Skeletal muscle satellite cell (primary cell): Measurements from ENCODE around the gene MGAT5B. TPM values are rescaled to one million over a fixed set of nuclear protein-coding genes. Genes with fewer than 3 reads are reported as not detected.

Experiments
- H3K27me3 ChIP-seq: 2 replicates; pipeline ENCODE4 v1.7.0; 2013; ENCODE audit warnings: low read length; ENCODE audit not compliant: control insufficient read depth, insufficient read depth
- H3K36me3 ChIP-seq: 2 replicates; pipeline ENCODE4 v1.7.0; 2013; ENCODE audit warnings: mild to moderate bottlenecking, control low read depth, low read length; ENCODE audit not compliant: insufficient read depth
- H3K4me1 ChIP-seq: 2 replicates; pipeline ENCODE4 v1.7.0; 2013; ENCODE audit warnings: low read length; ENCODE audit not compliant: control insufficient read depth, insufficient read depth
- H3K4me2 ChIP-seq: 2 replicates; pipeline ENCODE4 v1.7.0; 2013; ENCODE audit warnings: mild to moderate bottlenecking, low read length
- H3K4me3 ChIP-seq: 2 replicates; pipeline ENCODE4 v1.7.0; 2013; ENCODE audit warnings: low read length
- H3K9ac ChIP-seq: 2 replicates; pipeline ENCODE4 v1.7.0; 2013; ENCODE audit warnings: mild to moderate bottlenecking, low read depth, low read length, moderate library complexity
- H3K9me3 ChIP-seq: replicated peaks from 2 replicates; pipeline ENCODE4 v1.7.0; 2013; ENCODE audit warnings: mild to moderate bottlenecking, control low read depth, low read length
- total RNA-seq: library from RNA; depleted of rRNA; stranded (reverse); fragments of >200 nt; gene quantifications from 2 replicates; pipeline ENCODE4 v1.2.3, GENCODE V29; 2012; rRNA removed

Gene MGAT5B, protein sequence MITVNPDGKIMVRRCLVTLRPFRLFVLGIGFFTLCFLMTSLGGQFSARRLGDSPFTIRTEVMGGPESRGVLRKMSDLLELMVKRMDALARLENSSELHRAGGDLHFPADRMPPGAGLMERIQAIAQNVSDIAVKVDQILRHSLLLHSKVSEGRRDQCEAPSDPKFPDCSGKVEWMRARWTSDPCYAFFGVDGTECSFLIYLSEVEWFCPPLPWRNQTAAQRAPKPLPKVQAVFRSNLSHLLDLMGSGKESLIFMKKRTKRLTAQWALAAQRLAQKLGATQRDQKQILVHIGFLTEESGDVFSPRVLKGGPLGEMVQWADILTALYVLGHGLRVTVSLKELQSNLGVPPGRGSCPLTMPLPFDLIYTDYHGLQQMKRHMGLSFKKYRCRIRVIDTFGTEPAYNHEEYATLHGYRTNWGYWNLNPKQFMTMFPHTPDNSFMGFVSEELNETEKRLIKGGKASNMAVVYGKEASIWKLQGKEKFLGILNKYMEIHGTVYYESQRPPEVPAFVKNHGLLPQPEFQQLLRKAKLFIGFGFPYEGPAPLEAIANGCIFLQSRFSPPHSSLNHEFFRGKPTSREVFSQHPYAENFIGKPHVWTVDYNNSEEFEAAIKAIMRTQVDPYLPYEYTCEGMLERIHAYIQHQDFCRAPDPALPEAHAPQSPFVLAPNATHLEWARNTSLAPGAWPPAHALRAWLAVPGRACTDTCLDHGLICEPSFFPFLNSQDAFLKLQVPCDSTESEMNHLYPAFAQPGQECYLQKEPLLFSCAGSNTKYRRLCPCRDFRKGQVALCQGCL
- 0.22 and 0.51 TPM in 2 replicates for total RNA-seq

DNA sequence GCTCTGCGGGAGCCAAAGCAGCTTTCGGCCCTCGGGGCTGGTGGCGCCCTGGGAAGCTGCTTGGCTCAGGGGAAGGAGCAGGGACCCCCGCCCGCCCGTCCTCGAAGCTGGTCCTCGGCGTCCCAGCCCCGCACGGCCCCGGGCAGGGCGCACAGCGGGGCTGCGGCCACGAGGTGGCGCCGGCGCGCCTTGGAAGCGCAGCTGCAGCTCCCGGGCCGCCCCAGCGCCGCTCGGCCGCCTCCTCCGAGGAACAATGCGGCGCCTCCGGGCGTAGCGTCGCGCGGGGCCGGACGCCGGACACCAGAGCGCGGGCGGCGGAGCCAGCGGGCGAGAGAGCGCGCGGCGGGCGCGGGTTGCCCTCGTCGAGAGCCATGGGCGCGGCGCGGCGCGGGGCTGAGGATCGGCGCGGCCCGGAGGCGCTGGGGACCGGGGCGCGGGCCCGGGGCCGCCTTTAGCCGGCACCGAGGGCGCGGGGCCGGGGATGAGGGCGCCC is at the start of gene MGAT5B:
TSS of gene MGAT5B (plus strand) at position 229 of the 493 bp plus-strand sequence. CDS start 626 bp downstream, outside the sequence.
- no peaks in the 10 kb centered on the region for H3K36me3 ChIP-seq
- H3K4me2 ChIP-seq: peak within 1 kb of the TSS; percentile 74
- H3K27me3 ChIP-seq: peaks cover 42% of the 10 kb centered on the region
- no peaks in the 10 kb centered on the region for H3K9me3 ChIP-seq
- H3K4me1 ChIP-seq: peaks cover 26% of the 10 kb centered on the region
- H3K9ac ChIP-seq: no peak within 1 kb of the TSS
- H3K4me3 ChIP-seq: peak within 1 kb of the TSS; percentile 49

DNA sequence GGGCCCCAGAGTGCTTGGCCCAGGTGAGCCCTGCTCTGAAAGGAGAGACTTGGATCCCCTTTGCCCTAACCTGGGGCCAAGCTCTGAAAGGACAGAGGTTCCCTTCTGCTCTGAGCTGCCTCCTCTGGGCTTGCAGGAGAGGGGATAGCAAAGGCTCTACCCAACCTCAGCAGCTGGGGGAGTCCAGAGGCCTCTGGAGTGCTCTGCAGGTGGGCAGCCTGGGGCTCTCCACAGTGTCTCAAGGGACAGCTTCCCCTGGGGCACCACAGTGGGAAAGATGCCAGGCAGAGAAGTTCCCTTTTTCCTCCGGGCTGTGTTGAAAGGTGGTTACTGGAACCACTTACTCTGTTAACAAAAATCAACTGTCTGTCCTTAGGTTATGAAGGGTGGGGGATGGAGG is 48.2 kb upstream of the MGAT5B start:
- Histone ChIP-seq H3K4me3 (no peak overlapping the region), H3K27me3 (peaks cover 27% of the 10 kb centered on the region), H3K4me2 (no peak overlapping the region), H3K9me3 (no peaks in the 10 kb centered on the region), H3K36me3 (no peaks in the 10 kb centered on the region), H3K9ac (no peak overlapping the region), H3K4me1 (no peaks in the 10 kb centered on the region)

DNA sequence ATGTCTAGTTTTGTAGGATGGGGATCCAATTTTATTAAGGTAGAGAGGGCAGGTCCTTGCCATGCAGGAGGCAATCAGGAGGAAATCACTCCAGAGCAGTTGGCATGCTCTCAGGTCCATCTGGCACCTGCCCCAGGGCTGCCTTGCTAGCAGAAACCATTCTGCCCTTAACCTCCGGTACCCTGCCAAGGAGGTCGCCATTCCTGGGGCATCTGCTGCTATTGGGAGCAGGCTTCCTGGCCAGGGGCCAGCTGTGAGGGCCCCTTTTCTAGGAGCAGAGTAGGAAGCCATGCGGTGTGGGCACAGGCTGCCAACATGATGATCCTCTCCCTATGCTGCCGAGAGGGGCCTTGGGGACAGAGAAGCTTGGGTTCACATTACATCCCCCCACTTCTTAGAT is 47.6 kb upstream of the MGAT5B start:
- H3K27me3 ChIP-seq: peaks cover 24% of the 10 kb centered on the region
- H3K9ac ChIP-seq: no peak overlapping the region
- no peaks in the 10 kb centered on the region for H3K9me3 ChIP-seq
- no peak overlapping the region for H3K4me2 ChIP-seq
- no peaks in the 10 kb centered on the region for H3K36me3 ChIP-seq
- no peaks in the 10 kb centered on the region for H3K4me1 ChIP-seq
- no peak overlapping the region for H3K4me3 ChIP-seq

DNA sequence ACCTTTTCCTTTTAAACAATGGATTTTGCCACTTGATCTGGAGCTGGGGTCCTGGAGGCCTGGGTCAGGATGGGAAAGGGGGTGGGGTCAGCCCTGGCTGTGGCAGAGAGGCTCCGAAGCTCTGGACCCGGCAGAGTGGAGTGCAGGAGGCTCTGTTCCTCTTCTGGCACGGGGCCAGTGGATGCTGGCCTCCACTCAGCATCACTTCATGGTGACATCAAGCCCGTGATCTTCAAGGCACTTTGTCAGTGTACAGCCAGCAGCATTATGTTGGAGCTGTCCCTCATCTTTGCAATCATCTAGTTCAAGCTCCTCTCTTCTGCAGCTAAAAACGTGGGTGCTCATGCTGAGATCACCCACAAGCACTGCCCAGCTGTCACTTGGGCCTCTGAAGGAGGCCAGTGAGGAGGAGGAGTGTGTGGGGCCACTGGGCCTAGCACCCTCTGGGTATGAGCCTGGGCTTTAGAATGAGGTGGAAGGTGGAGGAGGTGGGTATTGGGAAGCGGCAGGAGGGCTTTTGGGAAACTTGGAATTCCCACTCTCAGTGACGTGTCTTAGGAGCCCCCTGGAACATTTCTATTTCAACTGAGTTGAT is 45.9 kb upstream of the MGAT5B start:
- Histone ChIP-seq H3K4me3 (no peak overlapping the region), H3K27me3 (peaks cover 27% of the 10 kb centered on the region), H3K4me2 (no peak overlapping the region), H3K36me3 (no peaks in the 10 kb centered on the region), H3K4me1 (no peaks in the 10 kb centered on the region), H3K9ac (no peak overlapping the region), H3K9me3 (no peaks in the 10 kb centered on the region)

DNA sequence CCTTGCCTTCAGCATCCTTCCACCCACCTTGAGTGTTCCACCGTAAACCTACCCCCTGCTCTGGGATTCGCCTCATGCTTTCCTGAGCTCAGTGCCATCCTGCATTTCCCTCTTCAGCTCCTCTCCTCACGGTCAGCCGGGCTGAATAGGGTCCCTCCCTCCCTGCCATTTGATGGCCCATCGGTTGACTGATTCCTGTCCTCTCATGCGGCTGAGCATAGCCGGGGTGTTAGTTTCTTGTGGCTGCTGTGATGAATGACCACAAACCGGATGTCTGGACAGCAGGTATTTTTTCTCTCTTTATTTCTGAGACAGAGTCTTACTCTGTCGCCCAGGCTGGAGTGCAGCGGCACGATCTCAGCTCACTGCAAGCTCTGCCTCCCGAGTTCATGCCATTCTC is 44.1 kb upstream of the MGAT5B start:
- no peak overlapping the region for H3K9ac ChIP-seq
- no peak overlapping the region for H3K4me2 ChIP-seq
- no peak overlapping the region for H3K4me3 ChIP-seq
- peaks cover 15% of the 10 kb centered on the region for H3K27me3 ChIP-seq
- H3K4me1 ChIP-seq: no peaks in the 10 kb centered on the region
- no peaks in the 10 kb centered on the region for H3K9me3 ChIP-seq
- H3K36me3 ChIP-seq: no peaks in the 10 kb centered on the region

DNA sequence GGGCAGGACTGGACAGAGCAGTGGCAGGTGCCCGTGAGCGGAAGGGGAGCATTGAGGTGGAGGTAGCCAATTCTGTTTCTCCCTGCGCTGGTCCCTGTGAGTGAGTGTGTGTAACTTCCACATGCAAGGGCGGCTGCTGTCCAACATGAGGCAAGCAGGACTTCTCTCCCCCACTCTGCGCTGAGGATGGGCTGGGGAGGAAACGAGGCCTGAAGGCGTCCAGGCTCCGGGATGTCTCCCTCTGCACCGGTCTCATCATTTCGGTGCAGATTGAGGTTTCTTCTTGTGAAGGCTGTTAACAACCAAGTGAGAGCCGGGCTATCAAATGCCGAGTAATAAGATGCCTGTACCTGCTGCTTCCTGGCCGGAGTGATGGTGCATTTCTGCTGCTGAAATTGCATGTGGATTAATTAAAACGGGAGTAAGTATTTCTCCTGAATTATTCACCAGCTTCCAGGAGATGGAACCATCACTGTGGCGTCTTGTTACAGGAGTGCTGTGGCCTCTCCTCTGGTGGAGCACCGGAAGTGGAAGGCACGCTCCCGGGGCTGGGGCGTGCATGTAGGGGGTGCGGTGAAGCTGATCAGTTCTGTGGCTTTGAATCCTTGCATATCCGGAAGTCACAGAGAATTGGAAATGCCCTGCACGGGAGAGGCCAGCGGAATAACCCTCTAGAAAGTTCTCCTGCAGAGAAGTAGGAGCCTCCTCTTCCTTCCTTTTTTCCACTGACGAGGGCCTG is 41.7 kb upstream of the MGAT5B start:
- H3K9me3 ChIP-seq: no peaks in the 10 kb centered on the region
- no peaks in the 10 kb centered on the region for H3K4me1 ChIP-seq
- H3K4me3 ChIP-seq: no peak overlapping the region
- H3K4me2 ChIP-seq: no peak overlapping the region
- peaks cover 6% of the 10 kb centered on the region for H3K27me3 ChIP-seq
- H3K9ac ChIP-seq: no peak overlapping the region
- no peaks in the 10 kb centered on the region for H3K36me3 ChIP-seq

DNA sequence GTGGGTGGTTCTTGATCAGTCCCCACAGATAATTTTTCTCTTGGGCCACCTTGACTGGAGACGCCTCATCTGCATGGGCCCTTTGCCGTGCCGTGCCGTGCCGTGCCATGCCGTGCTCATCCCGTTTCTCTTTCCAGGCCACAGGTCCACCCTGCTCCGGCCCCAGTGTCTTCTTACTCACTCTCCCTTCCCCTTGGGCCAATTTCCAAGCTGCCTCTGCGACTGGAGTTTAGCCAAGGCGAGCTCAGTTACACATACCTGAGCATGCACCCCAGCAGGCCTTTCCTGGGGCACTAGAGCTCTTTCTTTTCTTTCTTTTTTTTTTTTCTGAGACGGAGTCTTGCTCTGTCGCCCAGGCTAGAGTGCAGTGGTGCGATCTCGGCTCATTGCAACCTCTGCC is 40.5 kb upstream of the MGAT5B start:
- H3K4me1 ChIP-seq: no peaks in the 10 kb centered on the region
- no peak overlapping the region for H3K9ac ChIP-seq
- H3K4me3 ChIP-seq: no peak overlapping the region
- H3K4me2 ChIP-seq: no peak overlapping the region
- H3K9me3 ChIP-seq: no peaks in the 10 kb centered on the region
- no peaks in the 10 kb centered on the region for H3K36me3 ChIP-seq
- peaks cover 6% of the 10 kb centered on the region for H3K27me3 ChIP-seq

DNA sequence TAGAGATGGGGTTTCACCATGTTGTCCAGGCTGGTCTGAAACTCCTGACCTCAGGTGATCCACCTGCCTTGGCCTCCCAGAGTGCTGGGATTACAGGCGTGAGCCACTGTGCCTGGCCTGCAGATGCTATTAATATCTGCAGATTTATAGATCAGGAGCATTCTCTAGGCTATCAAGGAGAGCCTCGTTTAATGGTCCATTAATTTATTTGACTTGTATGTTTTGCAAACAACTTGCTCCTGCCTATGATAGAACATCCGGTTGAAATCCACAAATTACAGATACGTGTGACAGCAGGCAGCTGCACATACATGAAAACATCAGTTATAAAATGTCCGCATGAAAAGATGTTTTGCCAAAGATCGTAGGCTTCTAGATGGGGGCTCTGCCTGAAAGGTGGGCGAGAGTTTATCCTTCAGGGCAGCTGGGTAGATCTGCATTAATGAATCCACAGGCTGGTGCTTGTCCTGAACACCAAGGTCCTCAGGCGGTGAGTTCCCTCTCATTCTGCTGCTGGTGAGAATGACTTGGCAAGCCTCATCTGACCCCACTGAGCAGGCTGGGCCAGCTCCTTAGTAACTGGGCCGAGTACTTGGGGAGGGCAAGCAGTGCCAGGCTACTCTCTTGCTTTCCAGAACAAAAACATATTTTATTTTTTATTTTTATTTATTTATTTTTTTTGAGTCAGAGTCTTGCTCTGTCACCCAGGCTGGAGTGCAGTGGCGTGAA is 37.1 kb upstream of the MGAT5B start:
- no peak overlapping the region for H3K9ac ChIP-seq
- no peaks in the 10 kb centered on the region for H3K9me3 ChIP-seq
- no peak overlapping the region for H3K4me3 ChIP-seq
- no peaks in the 10 kb centered on the region for H3K4me1 ChIP-seq
- no peak overlapping the region for H3K4me2 ChIP-seq
- peaks cover 27% of the 10 kb centered on the region for H3K27me3 ChIP-seq
- H3K36me3 ChIP-seq: no peaks in the 10 kb centered on the region

DNA sequence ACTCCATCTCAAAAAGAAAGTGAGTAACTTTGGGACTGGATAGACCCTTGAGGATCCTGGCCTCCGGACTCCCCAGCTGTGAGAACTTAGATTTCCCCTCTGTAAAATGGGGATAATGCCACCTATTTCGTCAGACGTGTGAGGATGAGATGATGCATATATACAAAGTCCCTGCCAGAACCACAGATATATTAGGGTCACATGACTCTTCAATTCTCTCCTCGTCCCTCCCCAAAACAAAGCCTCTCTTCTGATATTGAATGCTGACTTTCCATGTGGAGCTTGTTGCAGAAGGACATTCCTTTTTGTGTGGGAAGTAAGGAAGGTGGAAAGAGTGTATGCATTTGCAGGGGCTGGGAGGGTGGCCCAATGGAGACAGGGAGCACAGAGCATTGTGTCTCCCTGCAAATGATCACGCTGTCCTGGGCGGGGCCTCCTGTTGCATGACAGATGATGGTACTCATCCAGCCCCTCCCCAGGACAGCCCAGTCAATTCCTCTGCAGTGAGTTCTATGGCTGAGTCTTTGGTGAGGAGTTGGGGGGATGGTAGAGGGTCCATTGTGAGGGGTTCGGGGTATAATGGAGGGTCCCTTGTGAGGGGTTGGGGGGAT is 35.1 kb upstream of the MGAT5B start:
- no peaks in the 10 kb centered on the region for H3K9me3 ChIP-seq
- no peak overlapping the region for H3K4me2 ChIP-seq
- H3K4me1 ChIP-seq: no peaks in the 10 kb centered on the region
- no peak overlapping the region for H3K9ac ChIP-seq
- H3K4me3 ChIP-seq: no peak overlapping the region
- H3K27me3 ChIP-seq: peaks cover 30% of the 10 kb centered on the region
- no peaks in the 10 kb centered on the region for H3K36me3 ChIP-seq

DNA sequence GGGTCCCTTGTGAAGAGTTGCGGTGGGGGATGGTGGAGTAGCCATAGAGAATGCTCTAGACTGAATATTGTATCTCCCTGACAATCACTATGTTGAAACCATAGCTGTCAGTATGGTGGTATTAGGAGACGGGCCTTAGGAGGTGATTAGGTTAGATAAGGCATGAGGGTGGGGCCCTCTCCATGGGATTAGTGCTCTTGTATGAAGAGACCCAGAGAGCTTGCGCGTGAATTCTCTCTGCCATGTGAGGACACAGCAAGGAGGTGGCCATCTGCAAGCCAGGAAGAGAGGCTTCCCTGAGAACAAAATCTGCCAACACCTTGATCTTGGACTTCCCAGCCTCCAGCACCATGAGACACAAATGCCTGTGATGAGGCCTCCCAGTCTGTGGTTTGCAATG is 34.5 kb upstream of the MGAT5B start:
- H3K36me3 ChIP-seq: no peaks in the 10 kb centered on the region
- no peaks in the 10 kb centered on the region for H3K9me3 ChIP-seq
- no peaks in the 10 kb centered on the region for H3K4me1 ChIP-seq
- no peak overlapping the region for H3K4me3 ChIP-seq
- H3K9ac ChIP-seq: no peak overlapping the region
- H3K27me3 ChIP-seq: peaks cover 33% of the 10 kb centered on the region
- no peak overlapping the region for H3K4me2 ChIP-seq
